Panc1 (cell line): Measurements from ENCODE around the gene HPCAL4. TPM values are rescaled to one million over a fixed set of nuclear protein-coding genes. Genes with fewer than 3 reads are reported as not detected.

Experiments used
- ATAC-seq: fragments of 200-7000 bp; cut with Tn5 transposase; 2 replicates; pipeline ENCODE4 v1.9.1; 2020; ENCODE audit warnings: mild to moderate bottlenecking, moderate library complexity
- BruUV-seq: library from RNA; stranded (reverse); fragments of 400-500 nt; replicated peaks from 2 replicates; lab custom pipeline; 2021; lab: Mats Ljungman, UMichigan
- CTCF ChIA-PET: fragments of 300-600 bp; sonication (Branson Sonifier 250); formaldehyde crosslinking; loops from one replicate; lab custom pipeline; 2022; ENCODE audit warnings: antibody characterized with exemption; lab: Charles Lee
- POLR2A ChIA-PET: fragments of 300-600 bp; sonication (Branson Sonifier 250); formaldehyde crosslinking; loops from one replicate; lab custom pipeline; 2022; ENCODE audit warnings: antibody characterized with exemption; lab: Charles Lee
- DNase-seq: peaks from one replicate; pipeline ENCODE4 v3.0.0-alpha.2; 2010; ENCODE audit warnings: low read depth, low spot score
- H3K27ac ChIP-seq: 2 replicates; pipeline ENCODE4 v1.5.1; 2011; ENCODE audit warnings: mild to moderate bottlenecking, low read length, inconsistent platforms
- H3K27me3 ChIP-seq: fragments of 200-500 bp; sonication (Bioruptor generic); 2 replicates; pipeline ENCODE4 v1.6.0; 2014; ENCODE audit warnings: low read length, inconsistent platforms; ENCODE audit not compliant: control insufficient read depth, insufficient read depth
- H3K36me3 ChIP-seq: fragments of 200-500 bp; sonication (Bioruptor generic); 2 replicates; pipeline ENCODE4 v1.5.1; 2014; ENCODE audit warnings: inconsistent platforms, mild to moderate bottlenecking, low read length, moderate library complexity; ENCODE audit not compliant: control insufficient read depth, insufficient read depth
- H3K4me1 ChIP-seq: 2 replicates; pipeline ENCODE4 v1.5.1; 2011; ENCODE audit warnings: inconsistent platforms, mild to moderate bottlenecking, low read length, moderate library complexity; ENCODE audit not compliant: control insufficient read depth, insufficient read depth
- H3K4me3 ChIP-seq, 2 experiments: 2 replicates each; pipeline ENCODE4 v1.5.1; 2011 to 2012; ENCODE audit warnings: low read depth in 2 of 2, low read length in 2 of 2, mild to moderate bottlenecking in 2 of 2, inconsistent platforms in 1 of 2, moderate library complexity in 1 of 2
- H3K9me3 ChIP-seq: fragments of 200-500 bp; sonication (Bioruptor generic); 2 replicates; pipeline ENCODE4 v1.5.1; 2014; ENCODE audit warnings: low read depth, mild to moderate bottlenecking, inconsistent platforms, low read length, moderate library complexity; ENCODE audit not compliant: control insufficient read depth, insufficient read depth
- POLR2AphosphoS5 ChIP-seq: IDR thresholded peaks from 2 replicates; pipeline ENCODE4 v1.6.1; 2012; ENCODE audit warnings: mild to moderate bottlenecking, low read depth, low read length, moderate library complexity
- REST ChIP-seq, 2 experiments: IDR thresholded peaks; 2 replicates each; pipeline ENCODE4 v1.6.1; 2011 to 2012; ENCODE audit warnings: low read depth in 2 of 2, control low read depth in 1 of 2, low read length in 1 of 2, mild to moderate bottlenecking in 1 of 2, moderate library complexity in 1 of 2; ENCODE audit not compliant: insufficient read depth in 1 of 2
- SIN3A ChIP-seq: IDR thresholded peaks from 2 replicates; pipeline ENCODE4 v1.6.1; 2012; ENCODE audit warnings: low read depth, mild to moderate bottlenecking, low read length, moderate library complexity, borderline replicate concordance; ENCODE audit not compliant: insufficient read depth
- TCF7L2 ChIP-seq: IDR thresholded peaks from 2 replicates; pipeline ENCODE4 v1.6.1; 2011; ENCODE audit warnings: mild to moderate bottlenecking, low read depth, low read length, inconsistent platforms
- in situ Hi-C: cut with HindIII; loops from 2 replicates; pipeline ENCODE4 v1.10.0; 2016; ENCODE audit warnings: low sequenced_read_pairs, low pct_unique_long_range_greater_than_20kb
- intact Hi-C: fragments of 100-400 bp; cut with micrococcal nuclease; formaldehyde crosslinking; loops from one replicate; pipeline ENCODE4 v1.10.0; 2022; ENCODE audit not compliant: unreplicated experiment
- total RNA-seq: library from RNA; stranded (reverse); gene quantifications from one replicate; pipeline ENCODE4 v1.2.1, GENCODE V29; 2021; ENCODE audit not compliant: unreplicated experiment
- TF ChIP-seq, protein P1 (sequence below): fragments of 450-650 bp; IDR thresholded peaks from 2 replicates; pipeline ENCODE4 v1.5.1; 2017; ENCODE audit warnings: mild to moderate bottlenecking

The HPCAL4 gene
- total RNA-seq, 1 experiment from 2014 or later = 0.21 TPM

DNA sequence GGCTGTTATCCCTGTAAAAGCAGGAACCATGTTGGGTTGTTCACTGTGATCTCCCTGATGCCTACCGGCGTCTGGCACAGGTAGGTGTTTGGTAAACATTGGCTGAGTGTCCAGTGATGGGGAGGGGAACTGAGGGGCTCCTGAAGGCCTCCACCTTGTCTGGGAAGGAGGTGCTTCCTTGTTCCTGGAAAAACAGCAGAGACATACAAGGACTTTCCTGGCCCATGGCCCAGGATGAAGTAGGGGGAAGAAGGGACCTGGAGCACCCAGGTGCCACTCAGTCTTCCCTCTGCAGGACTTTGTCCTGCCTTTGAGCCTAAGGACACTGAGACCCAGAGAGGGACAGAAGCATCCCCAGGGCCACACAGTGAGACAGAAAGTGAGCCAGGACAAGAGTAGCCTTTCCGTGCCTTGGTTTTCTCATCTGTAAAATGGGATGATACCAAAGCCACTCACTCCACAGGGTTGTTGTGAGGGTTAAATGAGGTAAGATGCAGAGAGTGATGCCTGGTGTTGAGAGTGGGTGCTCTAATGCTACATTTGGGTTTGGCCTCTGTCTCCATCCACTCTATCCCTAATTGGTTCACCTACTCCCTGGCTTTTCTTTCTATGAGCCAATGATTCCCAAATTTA lies 45.7 kb downstream of the HPCAL4 start:
- Histone ChIP-seq H3K27me3 (no peaks in the 10 kb centered on the region), H3K4me1 (no peaks in the 10 kb centered on the region; the same call in 1 of the 2 replicates), H3K27ac (no peak overlapping the region), H3K9me3 (no peaks in the 10 kb centered on the region), H3K36me3 (no peaks in the 10 kb centered on the region), H3K4me3 (no peak overlapping the region)
- POLR2A ChIA-PET = no interaction called here
- no peak for ATAC-seq
- in situ Hi-C loops = no loop called here
- no peak for TF ChIP-seq SIN3A
- TF ChIP-seq REST (IDR thresholded peaks at IDR 0.05; ENCODE audit: insufficient read depth in 1 of 2, low read depth in 2 of 2, low read length in 1 of 2) = no peak
- no peak for TF ChIP-seq POLR2AphosphoS5
- TF ChIP-seq, protein P1, sequence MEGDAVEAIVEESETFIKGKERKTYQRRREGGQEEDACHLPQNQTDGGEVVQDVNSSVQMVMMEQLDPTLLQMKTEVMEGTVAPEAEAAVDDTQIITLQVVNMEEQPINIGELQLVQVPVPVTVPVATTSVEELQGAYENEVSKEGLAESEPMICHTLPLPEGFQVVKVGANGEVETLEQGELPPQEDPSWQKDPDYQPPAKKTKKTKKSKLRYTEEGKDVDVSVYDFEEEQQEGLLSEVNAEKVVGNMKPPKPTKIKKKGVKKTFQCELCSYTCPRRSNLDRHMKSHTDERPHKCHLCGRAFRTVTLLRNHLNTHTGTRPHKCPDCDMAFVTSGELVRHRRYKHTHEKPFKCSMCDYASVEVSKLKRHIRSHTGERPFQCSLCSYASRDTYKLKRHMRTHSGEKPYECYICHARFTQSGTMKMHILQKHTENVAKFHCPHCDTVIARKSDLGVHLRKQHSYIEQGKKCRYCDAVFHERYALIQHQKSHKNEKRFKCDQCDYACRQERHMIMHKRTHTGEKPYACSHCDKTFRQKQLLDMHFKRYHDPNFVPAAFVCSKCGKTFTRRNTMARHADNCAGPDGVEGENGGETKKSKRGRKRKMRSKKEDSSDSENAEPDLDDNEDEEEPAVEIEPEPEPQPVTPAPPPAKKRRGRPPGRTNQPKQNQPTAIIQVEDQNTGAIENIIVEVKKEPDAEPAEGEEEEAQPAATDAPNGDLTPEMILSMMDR = no peak
- TF ChIP-seq TCF7L2 = no peak
- BruUV-seq = no TSS peak
- intact Hi-C loops = no loop called here
- CTCF ChIA-PET = no interaction called here
- no peak for DNase-seq

- ATAC-seq = no peak
- H3K27me3 ChIP-seq = no peaks in the 10 kb centered on the region
- H3K4me3 ChIP-seq = no peak overlapping the region
- peaks cover 2% of the 10 kb centered on the region; the same call in 1 of the 2 replicates for H3K4me1 ChIP-seq
- no peak for DNase-seq
- H3K36me3 ChIP-seq = no peaks in the 10 kb centered on the region
- no peaks in the 10 kb centered on the region for H3K9me3 ChIP-seq
- intact Hi-C loops (no loop called here), in situ Hi-C loops (no loop called here)
- CTCF ChIA-PET = no interaction called here
- TF ChIP-seq TCF7L2 = no peak
- no peak for TF ChIP-seq SIN3A
- TF ChIP-seq POLR2AphosphoS5 = no peak
- TF ChIP-seq REST (IDR thresholded peaks at IDR 0.05; ENCODE audit: insufficient read depth in 1 of 2, low read depth in 2 of 2, low read length in 1 of 2) = no peak
- TF ChIP-seq, protein P1 = no peak
- H3K27ac ChIP-seq = no peak overlapping the region
- POLR2A ChIA-PET = no interaction called here
- BruUV-seq = no TSS peak
Measured at GRCh38 chr1:39643705-39644104, 47.5 kb downstream of the HPCAL4 start.
